Measurements from ENCODE around the gene TAAR9. TPM values are rescaled to one million over a fixed set of nuclear protein-coding genes. Genes with fewer than 3 reads are reported as not detected.
A peak's percentile ranks its signal among the peaks of the same experiment; 100 is the strongest.

TAAR9 gene
- polyA plus RNA-seq, 1 of the 3 experiments (the other 2 are of a cell fraction): not detected

DNA sequence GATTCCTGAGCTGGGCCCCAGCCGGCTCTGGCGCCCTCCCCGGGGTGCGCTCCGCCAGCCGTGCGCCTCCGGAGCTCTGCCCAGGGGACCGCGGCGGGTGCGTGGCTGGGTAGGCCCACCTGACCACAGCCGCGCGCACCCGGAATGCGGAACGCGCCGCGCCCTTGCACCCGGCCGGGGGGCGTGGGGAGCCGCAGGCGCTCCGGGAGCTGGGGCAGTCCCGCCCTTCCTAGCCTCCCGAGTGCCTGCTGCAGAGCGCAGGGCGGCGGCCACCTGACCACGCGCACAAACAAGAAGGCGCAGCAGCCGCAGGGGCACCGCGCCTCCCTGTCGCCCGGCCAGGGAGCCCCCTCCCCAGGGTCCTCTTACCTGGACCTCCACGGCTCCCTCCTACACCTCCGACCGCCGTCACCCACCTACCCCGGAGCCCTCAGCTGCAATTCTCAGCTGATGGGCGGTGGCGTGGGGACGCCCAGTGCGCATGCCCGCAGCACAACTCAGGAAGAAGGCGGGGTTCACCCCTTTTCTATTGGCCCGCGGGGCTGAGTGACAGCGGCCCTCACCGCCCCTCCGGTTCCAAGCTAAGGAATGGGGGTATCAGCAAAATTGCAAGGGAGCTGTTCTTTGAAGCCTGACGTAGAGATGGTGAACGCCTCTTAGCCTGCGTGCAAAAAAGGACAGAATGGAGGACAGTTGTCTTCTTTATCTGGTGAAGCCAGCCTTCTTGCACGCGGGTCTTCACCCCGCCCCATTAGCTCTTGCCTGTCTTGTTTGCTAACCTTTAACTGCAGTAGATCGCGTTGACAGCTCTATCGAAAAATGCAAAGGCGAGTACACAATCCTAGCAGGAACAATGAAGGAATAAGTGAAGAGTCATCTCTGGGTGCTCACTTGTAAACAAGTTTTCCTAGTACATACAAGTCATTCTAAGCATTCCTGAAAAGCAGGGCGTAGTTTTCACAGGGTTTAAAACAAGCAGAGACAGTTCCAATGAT is 25.1 kb upstream of the TAAR9 start, which contains the start of gene STX7 (continued):
- TF ChIP-seq IRF3 (IDR thresholded peaks at IDR 0.05; ENCODE audit: low read depth, low read length): no peak
- TF ChIP-seq TEAD4 (IDR thresholded peaks at IDR 0.05; ENCODE audit: borderline replicate concordance, insufficient read depth): no peak
- TF ChIP-seq NRF1 (IDR thresholded peaks at IDR 0.05; ENCODE audit: low read depth, low read length): peak; percentile 80
- TF ChIP-seq, protein P1, sequence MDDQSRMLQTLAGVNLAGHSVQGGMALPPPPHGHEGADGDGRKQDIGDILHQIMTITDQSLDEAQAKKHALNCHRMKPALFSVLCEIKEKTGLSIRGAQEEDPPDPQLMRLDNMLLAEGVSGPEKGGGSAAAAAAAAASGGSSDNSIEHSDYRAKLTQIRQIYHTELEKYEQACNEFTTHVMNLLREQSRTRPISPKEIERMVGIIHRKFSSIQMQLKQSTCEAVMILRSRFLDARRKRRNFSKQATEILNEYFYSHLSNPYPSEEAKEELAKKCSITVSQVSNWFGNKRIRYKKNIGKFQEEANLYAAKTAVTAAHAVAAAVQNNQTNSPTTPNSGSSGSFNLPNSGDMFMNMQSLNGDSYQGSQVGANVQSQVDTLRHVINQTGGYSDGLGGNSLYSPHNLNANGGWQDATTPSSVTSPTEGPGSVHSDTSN (IDR thresholded peaks at IDR 0.05): peak; percentile 99
- TF ChIP-seq, protein P2, sequence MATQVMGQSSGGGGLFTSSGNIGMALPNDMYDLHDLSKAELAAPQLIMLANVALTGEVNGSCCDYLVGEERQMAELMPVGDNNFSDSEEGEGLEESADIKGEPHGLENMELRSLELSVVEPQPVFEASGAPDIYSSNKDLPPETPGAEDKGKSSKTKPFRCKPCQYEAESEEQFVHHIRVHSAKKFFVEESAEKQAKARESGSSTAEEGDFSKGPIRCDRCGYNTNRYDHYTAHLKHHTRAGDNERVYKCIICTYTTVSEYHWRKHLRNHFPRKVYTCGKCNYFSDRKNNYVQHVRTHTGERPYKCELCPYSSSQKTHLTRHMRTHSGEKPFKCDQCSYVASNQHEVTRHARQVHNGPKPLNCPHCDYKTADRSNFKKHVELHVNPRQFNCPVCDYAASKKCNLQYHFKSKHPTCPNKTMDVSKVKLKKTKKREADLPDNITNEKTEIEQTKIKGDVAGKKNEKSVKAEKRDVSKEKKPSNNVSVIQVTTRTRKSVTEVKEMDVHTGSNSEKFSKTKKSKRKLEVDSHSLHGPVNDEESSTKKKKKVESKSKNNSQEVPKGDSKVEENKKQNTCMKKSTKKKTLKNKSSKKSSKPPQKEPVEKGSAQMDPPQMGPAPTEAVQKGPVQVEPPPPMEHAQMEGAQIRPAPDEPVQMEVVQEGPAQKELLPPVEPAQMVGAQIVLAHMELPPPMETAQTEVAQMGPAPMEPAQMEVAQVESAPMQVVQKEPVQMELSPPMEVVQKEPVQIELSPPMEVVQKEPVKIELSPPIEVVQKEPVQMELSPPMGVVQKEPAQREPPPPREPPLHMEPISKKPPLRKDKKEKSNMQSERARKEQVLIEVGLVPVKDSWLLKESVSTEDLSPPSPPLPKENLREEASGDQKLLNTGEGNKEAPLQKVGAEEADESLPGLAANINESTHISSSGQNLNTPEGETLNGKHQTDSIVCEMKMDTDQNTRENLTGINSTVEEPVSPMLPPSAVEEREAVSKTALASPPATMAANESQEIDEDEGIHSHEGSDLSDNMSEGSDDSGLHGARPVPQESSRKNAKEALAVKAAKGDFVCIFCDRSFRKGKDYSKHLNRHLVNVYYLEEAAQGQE (IDR thresholded peaks at IDR 0.05; ENCODE audit: low read depth, low read length): no peak

DNA sequence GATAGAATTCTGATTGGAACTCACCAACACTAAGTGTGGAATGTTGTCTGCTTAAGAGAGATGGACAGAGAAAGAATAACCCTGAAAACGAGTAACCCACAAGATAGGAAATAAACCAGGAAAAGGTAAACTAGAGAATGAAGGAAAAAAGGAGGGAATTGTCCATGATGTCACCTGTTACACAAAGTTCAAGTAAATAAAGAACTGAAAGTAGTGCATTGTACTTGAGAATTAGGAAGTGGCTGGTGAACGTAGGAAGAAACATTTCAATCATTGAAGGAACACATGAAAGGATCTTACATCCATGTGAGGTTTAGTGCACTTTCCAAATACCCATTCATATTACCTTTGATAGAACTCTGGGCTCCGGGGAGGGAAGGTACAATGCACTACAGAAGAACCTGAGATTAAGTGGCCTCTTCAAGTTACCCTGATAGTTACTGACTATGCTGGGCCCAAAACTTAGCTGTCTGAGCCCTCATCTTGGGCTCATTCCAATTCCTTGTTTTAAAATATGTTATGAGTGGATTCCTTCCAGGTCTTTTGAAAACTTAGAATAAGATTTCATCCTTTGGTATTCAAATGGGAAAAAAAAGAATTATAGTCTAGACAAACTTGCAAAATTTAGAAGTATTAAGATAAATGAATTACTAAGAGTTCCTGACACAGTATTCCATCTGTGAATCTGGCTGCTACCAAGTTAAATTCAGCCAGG is 24.1 kb upstream of the TAAR9 start:
- CTCF ChIA-PET: interaction anchor here (1.4 to 2.0 kb wide), 2 partner anchors 16 to 17 kb away, joined by 11 to 13 read pairs; no protein-coding TSS in a partner anchor
- no peak overlapping the region for H3K9ac ChIP-seq
- no peak for DNase-seq

More for the DNA sequence above, 24.1 kb upstream of the TAAR9 start:
- H3K9me2 ChIP-seq: no peaks in the 10 kb centered on the region
- H3K27me3 ChIP-seq (ENCODE audit: insufficient read depth): peaks cover 38% of the 10 kb centered on the region; the same call in 1 of the 2 replicates
- no peaks in the 10 kb centered on the region for H3F3A ChIP-seq (replicated peaks; ENCODE audit: insufficient read depth)
- H3K4me2 ChIP-seq: no peak overlapping the region
- H3K4me1 ChIP-seq (ENCODE audit: control insufficient read depth in 1 of 2, insufficient read depth in 2 of 2, low read depth in 1 of 2, low read length in 1 of 2): peaks cover 4 to 8% of the 10 kb centered on the region in 2 experiments; a peak in 3 of 4 replicates
- no peaks in the 10 kb centered on the region for H3K36me3 ChIP-seq (replicated peaks in 1 of 2; ENCODE audit: control insufficient read depth in 1 of 2, insufficient read depth in 2 of 2, low read length in 1 of 2)
- H3K9me3 ChIP-seq: no peaks in the 10 kb centered on the region
- 24% methylated on average over 3 of the region's 3 CpGs for WGBS (ENCODE audit: low lambda C conversion rate)
- H3K27ac ChIP-seq (ENCODE audit: low read depth in 2 of 2, low read length in 1 of 2): no peak overlapping the region
- POLR2A ChIA-PET: interaction anchor here (1.5 kb wide), 1 partner anchor 300 kb away, joined by 6 read pairs; the partner anchor contains the start of gene RPS12
- no peaks in the 10 kb centered on the region for H4K20me1 ChIP-seq (ENCODE audit: insufficient read depth)
- H3K4me3 ChIP-seq (ENCODE audit: low read depth in 2 of 2, low read length in 1 of 2): no peak overlapping the region
- TF ChIP-seq, protein P3, sequence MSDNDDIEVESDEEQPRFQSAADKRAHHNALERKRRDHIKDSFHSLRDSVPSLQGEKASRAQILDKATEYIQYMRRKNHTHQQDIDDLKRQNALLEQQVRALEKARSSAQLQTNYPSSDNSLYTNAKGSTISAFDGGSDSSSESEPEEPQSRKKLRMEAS (IDR thresholded peaks at IDR 0.05; ENCODE audit: low read depth): no peak
- TF ChIP-seq FOXJ3 (CRISPR knock-in tag; IDR thresholded peaks at IDR 0.05) (no peak), ZBTB33 (IDR thresholded peaks at IDR 0.05; ENCODE audit: borderline replicate concordance, low read depth) (no peak), GATA2 (CRISPR knock-in tag; IDR thresholded peaks at IDR 0.05) (no peak), RCOR1 (IDR thresholded peaks at IDR 0.05; ENCODE audit: low read length) (no peak), RXRA (IDR thresholded peaks at IDR 0.05; ENCODE audit: borderline replicate concordance, low read depth) (no peak)
- TF ChIP-seq, protein P2 (IDR thresholded peaks at IDR 0.05; ENCODE audit: low read depth, low read length): no peak
- no peak overlapping the region for H2AFZ ChIP-seq (ENCODE audit: low read depth)
- peaks cover 29% of the 10 kb centered on the region for H3K79me2 ChIP-seq (ENCODE audit: insufficient read depth)

Data from SK-N-SH (cell line).